ENCODE measurements around the gene KLK2.

GRCh38 chr19:50902640-50903039 is 29.4 kb downstream of the KLK2 start:
- TF ChIP-seq CTCF (IDR thresholded peaks at IDR 0.05; ENCODE audit: low read depth, low read length) (no peak), POLR2A (IDR thresholded peaks at IDR 0.05; ENCODE audit: extremely low read depth, insufficient read length) (no peak)

Measured in NB4 (cell line).